GM23248 (cell line): ENCODE data around the gene AKAP7.

Experiments
- EZH2 ChIP-seq: fragments of 200-600 bp; sonication (generic); IDR thresholded peaks from 2 replicates; pipeline ENCODE4 v1.6.1; 2018; ENCODE audit warnings: antibody characterized with exemption, mild to moderate bottlenecking; ENCODE audit not compliant: insufficient read depth, poor library complexity, severe bottlenecking
- EZH2phosphoT487 ChIP-seq: fragments of 200-600 bp; sonication (generic); IDR thresholded peaks from 2 replicates; pipeline ENCODE4 v1.6.1; 2018; ENCODE audit warnings: antibody characterized with exemption, moderate library complexity, mild to moderate bottlenecking, low read depth; ENCODE audit not compliant: insufficient read depth

GRCh38 chr6:131139599-131139998, 4.3 kb downstream of the AKAP7 start:
- TF ChIP-seq EZH2 (no peak), EZH2phosphoT487 (no peak)
